ENCODE results near the gene PRR3. TPM values are rescaled to one million over a fixed set of nuclear protein-coding genes. Genes with fewer than 3 reads are reported as not detected.

The PRR3 gene
- total and polyA plus RNA-seq, 2 of the 13 experiments (the other 11 are each of a cell fraction or from before 2014, with no cell fraction given): 14.6 to 21.2 TPM

DNA sequence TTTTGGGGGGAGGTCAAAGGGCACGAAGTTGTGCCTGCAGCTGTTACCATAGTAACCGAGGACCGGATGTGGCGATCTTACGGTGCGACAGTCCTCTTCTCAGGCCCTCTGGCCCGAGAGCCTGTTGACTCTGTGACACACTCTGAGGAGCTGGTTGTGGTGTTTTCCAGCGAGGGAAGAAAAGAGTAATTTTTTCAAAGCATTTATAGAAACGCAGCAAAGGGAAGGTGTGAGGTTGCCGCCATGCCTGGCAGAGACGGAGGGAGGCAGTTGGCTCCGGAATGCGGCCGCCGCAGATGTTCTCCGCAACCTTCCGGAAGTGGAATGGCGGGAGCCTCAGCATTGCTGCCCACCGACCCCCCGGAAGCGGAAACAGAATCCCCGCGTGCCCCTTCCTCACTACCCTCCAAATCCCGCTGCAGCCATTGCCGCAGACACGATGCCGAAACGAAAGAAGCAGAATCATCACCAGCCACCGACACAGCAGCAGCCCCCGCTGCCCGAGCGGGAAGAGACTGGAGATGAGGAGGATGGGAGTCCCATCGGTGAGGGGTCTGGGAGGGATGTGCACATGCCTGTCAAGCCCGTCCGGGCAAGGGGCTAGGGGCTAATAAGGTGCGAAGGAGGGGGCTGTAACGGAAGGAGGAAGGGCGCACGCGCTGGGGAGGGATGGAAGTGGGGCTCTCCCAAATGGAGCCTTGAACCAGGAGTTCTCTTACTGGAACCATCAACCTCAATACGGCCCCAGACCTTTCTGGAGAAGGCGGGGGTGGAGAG is at the start of gene PRR3 (continued):
- TF ChIP-seq CENPBD1 (CRISPR knock-in tag; IDR thresholded peaks at IDR 0.05; ENCODE audit: borderline replicate concordance, low read depth) (peak; percentile 88; the same call in 1 of the 2 replicates), WIZ (CRISPR knock-in tag; IDR thresholded peaks at IDR 0.05) (peak; percentile 86; the same call in 1 of the 2 replicates), IRF2 (CRISPR knock-in tag; IDR thresholded peaks at IDR 0.05) (peak; percentile 97), ZNF484 (CRISPR knock-in tag; IDR thresholded peaks at IDR 0.05; ENCODE audit: borderline replicate concordance, low read depth) (no peak; the same call in 1 of the 2 replicates), ZSCAN21 (CRISPR knock-in tag; IDR thresholded peaks at IDR 0.05; ENCODE audit: borderline replicate concordance) (no peak; the same call in 1 of the 2 replicates), TSC22D2 (CRISPR knock-in tag; IDR thresholded peaks at IDR 0.05; ENCODE audit: borderline replicate concordance) (peak; percentile 43; the same call in 1 of the 2 replicates), IRF9 (CRISPR knock-in tag; IDR thresholded peaks at IDR 0.05; ENCODE audit: borderline replicate concordance) (peak; percentile 96), THAP11 (CRISPR knock-in tag; IDR thresholded peaks at IDR 0.05) (peak; percentile 93), NFATC3 (CRISPR knock-in tag; IDR thresholded peaks at IDR 0.05) (peak; percentile 97), ZNF160 (CRISPR knock-in tag; IDR thresholded peaks at IDR 0.05) (no peak), SAFB2 (CRISPR knock-in tag; IDR thresholded peaks at IDR 0.05; ENCODE audit: borderline replicate concordance, low read depth) (peak; percentile 90), GTF2F1 (IDR thresholded peaks at IDR 0.05; ENCODE audit: low read length) (no peak), ZNF737 (CRISPR knock-in tag; IDR thresholded peaks at IDR 0.05; ENCODE audit: borderline replicate concordance) (peak; percentile 37; the same call in 1 of the 2 replicates), HNRNPH1 (optimal IDR thresholded peaks at IDR 0.05; ENCODE audit: low read depth, low read length) (no peak), CHD2 (IDR thresholded peaks at IDR 0.05; ENCODE audit: low read depth, low read length) (no peak; the same call in 1 of the 2 replicates), NFYB (CRISPR knock-in tag; IDR thresholded peaks at IDR 0.05) (no peak; the same call in 1 of the 2 replicates), MED8 (CRISPR knock-in tag; IDR thresholded peaks at IDR 0.05; ENCODE audit: insufficient replicate concordance) (peak; percentile 84), HIVEP1 (CRISPR knock-in tag; IDR thresholded peaks at IDR 0.05) (peak; percentile 89; the same call in 1 of the 2 replicates), RBFOX2 (IDR thresholded peaks at IDR 0.05; ENCODE audit: low read depth, low read length) (peak; percentile 78), CHCHD3 (CRISPR knock-in tag; IDR thresholded peaks at IDR 0.05) (peak; percentile 62; the same call in 1 of the 2 replicates), NFE2L2 (IDR thresholded peaks at IDR 0.05; ENCODE audit: low read length) (no peak), ZMYM4 (CRISPR knock-in tag; IDR thresholded peaks at IDR 0.05) (peak; percentile 77), AGO1 (IDR thresholded peaks at IDR 0.05; ENCODE audit: low read depth, low read length, poor library complexity, severe bottlenecking) (no peak), CBX1 (IDR thresholded peaks at IDR 0.05; ENCODE audit: low read depth) (peak; percentile 85), SMYD3 (CRISPR knock-in tag; IDR thresholded peaks at IDR 0.05) (peak; percentile 93), SALL1 (CRISPR knock-in tag; IDR thresholded peaks at IDR 0.05) (peak; percentile 91; the same call in 1 of the 2 replicates), IKZF1 (IDR thresholded peaks at IDR 0.05) (no peak), ZBTB42 (CRISPR knock-in tag; IDR thresholded peaks at IDR 0.05) (0 out of 2 replicates have a peak, but pooled peaks have one; percentile 28), ZNF616 (CRISPR knock-in tag; IDR thresholded peaks at IDR 0.05; ENCODE audit: low read depth) (peak; percentile 87; the same call in 1 of the 2 replicates)
- TF ChIP-seq, protein P1, sequence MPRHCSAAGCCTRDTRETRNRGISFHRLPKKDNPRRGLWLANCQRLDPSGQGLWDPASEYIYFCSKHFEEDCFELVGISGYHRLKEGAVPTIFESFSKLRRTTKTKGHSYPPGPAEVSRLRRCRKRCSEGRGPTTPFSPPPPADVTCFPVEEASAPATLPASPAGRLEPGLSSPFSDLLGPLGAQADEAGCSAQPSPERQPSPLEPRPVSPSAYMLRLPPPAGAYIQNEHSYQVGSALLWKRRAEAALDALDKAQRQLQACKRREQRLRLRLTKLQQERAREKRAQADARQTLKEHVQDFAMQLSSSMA (CRISPR knock-in tag; IDR thresholded peaks at IDR 0.05): peak; percentile 96
